ENCODE measurements around the gene RPLP2. TPM values are rescaled to one million over a fixed set of nuclear protein-coding genes. Genes with fewer than 3 reads are reported as not detected.
A peak's percentile ranks its signal among the peaks of the same experiment; 100 is the strongest.

Gene RPLP2
- total and polyA plus RNA-seq, 8 donors, result 360 to 5,956 (median 985) TPM

GRCh38 chr11:803770-804598 lies 5.8 kb upstream of the RPLP2 start:
- TF ChIP-seq CTCF (IDR thresholded peaks at IDR 0.05), result no peak
- no peak for TF ChIP-seq POLR2A (IDR thresholded peaks at IDR 0.05)
- TF ChIP-seq EP300 (IDR thresholded peaks at IDR 0.05), result no peak
- no peak for TF ChIP-seq POLR2AphosphoS5 (IDR thresholded peaks at IDR 0.05)
- DNase-seq, result no peak
- Histone ChIP-seq H3K27ac (peak overlapping the region in 2 of 5 donors; percentile 89 to 92), H3K36me3 (peaks cover 11 to 44% (median 39%) of the 10 kb centered on the region in 4 donors), H3K27me3 (no peaks in the 10 kb centered on the region), H3K4me3 (peak overlapping the region in 3 of 4 donors; percentile 61 to 71 (median 70)), H3K9me3 (no peaks in the 10 kb centered on the region), H3K4me1 (peaks cover 27 to 49% (median 39%) of the 10 kb centered on the region in 4 donors)
- intact Hi-C loops (cut with DNase I; ENCODE audit: low total_unique reads), result no loop called here
- 51 to 69% (median 57%) methylated on average over 15 to 26 of the region's 26 CpGs for WGBS, 5 donors

GRCh38 chr11:804599-804964 lies 5.2 kb upstream of the RPLP2 start:
- intact Hi-C loops (cut with DNase I; ENCODE audit: low total_unique reads), result no loop called here
- Histone ChIP-seq H3K27me3 (no peaks in the 10 kb centered on the region), H3K27ac (peak overlapping the region; percentile 87 to 92 (median 89)), H3K9me3 (no peaks in the 10 kb centered on the region), H3K36me3 (peaks cover 6 to 38% (median 35%) of the 10 kb centered on the region in 4 donors), H3K4me3 (peak overlapping the region; percentile 61 to 71 (median 67)), H3K4me1 (peaks cover 27 to 50% (median 40%) of the 10 kb centered on the region in 4 donors)
- WGBS, 5 donors, result 2 to 14% (median 5%) methylated on average over 15 to 18 of the region's 18 CpGs
- no peak for DNase-seq
- TF ChIP-seq CTCF (IDR thresholded peaks at IDR 0.05), result no peak
- no peak for TF ChIP-seq POLR2A (IDR thresholded peaks at IDR 0.05)
- no peak for TF ChIP-seq EP300 (IDR thresholded peaks at IDR 0.05)

- DNase-seq, result no peak
- no peaks in the 10 kb centered on the region for H3K27me3 ChIP-seq
- H3K4me1 ChIP-seq, result peaks cover 41 to 64% (median 58%) of the 10 kb centered on the region in 4 donors
- TF ChIP-seq EP300 (IDR thresholded peaks at IDR 0.05), result no peak
- TF ChIP-seq POLR2A (IDR thresholded peaks at IDR 0.05), result no peak
- TF ChIP-seq POLR2AphosphoS5 (IDR thresholded peaks at IDR 0.05), result no peak
- no peak for TF ChIP-seq CTCF (IDR thresholded peaks at IDR 0.05)
- intact Hi-C loops (cut with DNase I; ENCODE audit: low total_unique reads), result no loop called here
- peak overlapping the region; percentile 89 to 99 (median 98) for H3K27ac ChIP-seq
- H3K4me3 ChIP-seq, result peak overlapping the region; percentile 83 to 98 (median 92)
- peaks cover 22 to 26% (median 25%) of the 10 kb centered on the region in 4 donors for H3K36me3 ChIP-seq
- no peaks in the 10 kb centered on the region for H3K9me3 ChIP-seq
- 25 to 47% (median 28%) methylated on average over 23 to 36 of the region's 36 CpGs for WGBS, 5 donors
These were observed 1.1 kb upstream of the RPLP2 start for GRCh38 chr11:808427-809286.

- peak in 1 of 7 experiments; percentile 15 for TF ChIP-seq CTCF (IDR thresholded peaks at IDR 0.05)
- TF ChIP-seq POLR2AphosphoS5 (IDR thresholded peaks at IDR 0.05), result no peak
- TF ChIP-seq POLR2A (IDR thresholded peaks at IDR 0.05), result peak in 1 of 4 donors; percentile 42
- TF ChIP-seq EP300 (IDR thresholded peaks at IDR 0.05), result no peak
- 0 to 1% (median 0%) methylated on average over 18 to 55 of the region's 55 CpGs for WGBS, 5 donors
- no peaks in the 10 kb centered on the region for H3K9me3 ChIP-seq
- intact Hi-C loops (cut with DNase I; ENCODE audit: low total_unique reads), result no loop called here
- peak overlapping the region; percentile 89 to 99 (median 98) for H3K27ac ChIP-seq
- peaks cover 33 to 50% (median 44%) of the 10 kb centered on the region in 4 donors for H3K4me1 ChIP-seq
- peak overlapping the region; percentile 83 to 98 (median 92) for H3K4me3 ChIP-seq
- peaks cover 23 to 40% (median 37%) of the 10 kb centered on the region in 4 donors for H3K36me3 ChIP-seq
- no peaks in the 10 kb centered on the region for H3K27me3 ChIP-seq
- DNase-seq, result no peak
These were observed 337 bp downstream of the RPLP2 start for GRCh38 chr11:810040-810567.
